NCI-H1105 (cell line): ENCODE measurements around the gene HAO2.
"Not testable (repeated sequence)": the region's sequence is repeated elsewhere in the genome, so short reads cannot be mapped to it uniquely, and the experiment has no call there.

Experiments
- DNase-seq: peaks from one replicate; lab custom pipeline; 2025; lab: John Stamatoyannopoulos, UW

HAO2 gene

GRCh38 chr1:119368554-119368953 is at the start of gene HAO2:
Gene HAO2, plus strand, starts transcription at chr1:119368785. Its CDS starts 12,301 bp downstream, at chr1:119381086.
- DNase-seq: no peak

- no peak for DNase-seq
Measured at GRCh38 chr1:119320100-119320499, 48.5 kb upstream of the HAO2 start.

DNA sequence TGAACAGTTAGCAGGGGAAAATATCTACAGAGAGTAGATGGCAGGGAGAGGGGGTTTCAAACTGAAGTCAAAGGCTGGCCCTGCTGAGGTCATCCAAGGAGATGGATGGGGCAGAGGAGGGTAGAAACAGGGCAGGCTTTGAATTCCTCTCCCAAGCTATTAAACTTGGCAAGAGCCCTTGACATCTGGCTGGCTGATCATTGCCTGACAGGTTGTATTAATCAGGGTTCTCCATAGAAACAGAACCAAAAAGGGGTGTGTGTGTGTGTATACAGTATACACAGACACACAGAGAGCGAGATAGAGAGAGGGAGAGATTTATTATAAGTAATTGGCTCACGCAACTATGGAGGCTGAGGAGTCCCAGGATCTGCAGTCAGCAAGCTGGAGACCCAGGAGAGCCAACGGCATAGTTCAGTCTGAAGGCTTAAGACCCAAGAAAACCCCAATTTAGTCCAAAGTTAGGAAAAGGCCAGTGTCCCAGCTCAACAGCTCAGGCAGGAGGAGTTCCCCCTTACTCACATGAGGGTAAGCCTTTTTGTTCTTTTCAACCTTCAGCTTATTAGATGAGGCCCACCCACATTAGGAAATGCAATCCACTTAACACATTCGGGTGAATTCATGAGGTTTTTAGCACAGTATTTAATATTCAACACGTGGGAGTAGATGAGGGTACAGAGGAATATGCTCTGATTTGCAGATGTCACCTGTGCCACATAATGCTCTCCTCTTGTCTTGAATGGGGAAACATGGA is 46.7 kb upstream of the HAO2 start:
- no peak for DNase-seq

- no peak for DNase-seq
Measured at GRCh38 chr1:119323216-119323982, 45.2 kb upstream of the HAO2 start.

GRCh38 chr1:119324198-119324597 is 44.4 kb upstream of the HAO2 start:
- DNase-seq: no peak

GRCh38 chr1:119326251-119326650 is 42.3 kb upstream of the HAO2 start:
- DNase-seq: no peak

GRCh38 chr1:119327094-119327449 is 41.5 kb upstream of the HAO2 start:
- DNase-seq: no peak

DNA sequence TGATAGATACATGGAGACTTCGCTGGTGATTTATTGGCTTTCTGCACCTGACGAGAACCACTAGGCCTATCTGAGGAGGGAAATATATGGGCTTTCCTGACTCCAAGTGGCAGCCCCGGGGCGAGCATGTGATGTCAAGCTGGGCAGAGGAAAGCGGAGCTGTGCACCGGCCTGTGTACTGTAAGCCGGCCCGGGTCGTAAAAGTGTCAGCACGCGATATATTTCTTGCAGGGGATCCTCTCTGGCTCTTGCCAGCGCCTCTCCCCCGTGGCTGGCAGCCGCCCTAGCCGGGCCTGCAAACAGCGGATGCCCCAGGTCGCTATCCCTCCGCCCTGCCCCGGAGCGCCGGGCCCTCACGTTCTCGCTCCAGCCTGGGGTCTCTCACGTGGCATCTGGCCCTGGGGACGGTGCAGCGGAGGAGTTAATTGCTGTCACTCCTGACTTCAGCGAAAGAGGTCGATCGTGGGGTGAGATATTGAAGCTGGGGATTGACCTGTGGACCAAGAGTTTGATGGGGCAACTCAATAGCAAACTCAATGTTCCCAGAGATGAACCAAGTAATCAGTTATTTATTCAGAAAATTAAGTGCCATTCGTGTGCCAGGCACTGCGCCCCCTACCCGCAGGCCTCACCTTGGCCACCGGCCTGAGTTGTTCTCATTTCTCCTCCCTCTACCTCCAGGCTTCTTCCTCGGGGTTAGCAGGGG is 41.0 kb upstream of the HAO2 start:
- peak; percentile 59 for DNase-seq

- DNase-seq: no peak
Measured at GRCh38 chr1:119329541-119330461, 38.8 kb upstream of the HAO2 start.

GRCh38 chr1:119330466-119331189 is 38.0 kb upstream of the HAO2 start:
- no peak for DNase-seq

DNA sequence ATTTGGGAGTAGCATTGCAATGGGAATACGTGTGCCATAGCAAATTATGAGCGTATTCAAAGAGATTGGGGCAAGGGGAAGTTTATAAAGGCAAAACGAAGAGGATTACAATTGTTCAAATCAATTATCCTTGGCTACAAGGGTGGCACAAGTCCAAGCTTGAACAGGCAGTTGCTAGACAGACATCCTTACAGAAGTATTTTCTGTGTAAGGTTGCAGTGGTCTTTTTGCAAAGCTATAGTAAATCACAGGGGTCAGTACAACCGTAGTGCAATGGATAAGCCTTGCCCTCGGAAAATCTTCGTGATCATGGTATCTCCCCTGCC is 37.4 kb upstream of the HAO2 start:
- DNase-seq: no peak

DNA sequence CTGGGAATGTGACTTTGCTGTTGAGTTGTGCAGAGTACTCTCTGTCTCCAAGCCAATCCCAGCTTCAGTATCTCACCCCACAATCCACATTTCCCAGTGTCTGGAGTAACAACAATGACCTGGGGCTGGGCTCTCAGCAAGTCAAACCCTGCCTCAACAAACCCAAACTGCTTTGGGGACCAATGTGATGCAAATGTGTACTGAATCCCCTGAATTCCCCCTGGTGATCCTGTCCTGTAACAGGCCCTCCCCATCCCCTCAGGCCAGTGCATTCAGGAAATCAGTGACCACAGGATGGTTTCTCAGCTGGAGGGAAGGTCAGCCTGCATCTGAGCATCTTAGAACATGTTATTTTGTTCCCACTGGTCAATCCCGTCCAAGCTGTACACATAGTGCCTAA is 36.7 kb upstream of the HAO2 start:
- DNase-seq: no peak

DNA sequence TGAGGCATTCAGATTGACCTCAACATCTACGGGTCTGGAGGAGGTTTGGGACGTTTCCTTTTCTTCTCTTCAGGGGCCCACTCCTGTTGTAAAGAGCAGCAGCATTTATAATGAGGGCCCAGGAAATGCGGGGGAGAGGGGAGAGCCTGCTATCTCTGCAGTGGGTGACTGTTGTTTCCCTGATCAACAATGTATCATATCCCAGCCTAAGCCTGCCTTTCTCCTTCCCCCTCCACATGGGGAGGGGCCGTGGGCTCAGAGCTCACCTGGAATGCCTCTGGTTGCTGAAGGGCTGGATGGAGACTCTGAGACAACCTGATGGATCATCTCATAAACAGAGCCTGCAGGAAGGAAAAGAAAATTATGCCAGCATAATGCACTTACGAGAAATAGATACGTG is 36.0 kb upstream of the HAO2 start:
- no peak for DNase-seq

DNA sequence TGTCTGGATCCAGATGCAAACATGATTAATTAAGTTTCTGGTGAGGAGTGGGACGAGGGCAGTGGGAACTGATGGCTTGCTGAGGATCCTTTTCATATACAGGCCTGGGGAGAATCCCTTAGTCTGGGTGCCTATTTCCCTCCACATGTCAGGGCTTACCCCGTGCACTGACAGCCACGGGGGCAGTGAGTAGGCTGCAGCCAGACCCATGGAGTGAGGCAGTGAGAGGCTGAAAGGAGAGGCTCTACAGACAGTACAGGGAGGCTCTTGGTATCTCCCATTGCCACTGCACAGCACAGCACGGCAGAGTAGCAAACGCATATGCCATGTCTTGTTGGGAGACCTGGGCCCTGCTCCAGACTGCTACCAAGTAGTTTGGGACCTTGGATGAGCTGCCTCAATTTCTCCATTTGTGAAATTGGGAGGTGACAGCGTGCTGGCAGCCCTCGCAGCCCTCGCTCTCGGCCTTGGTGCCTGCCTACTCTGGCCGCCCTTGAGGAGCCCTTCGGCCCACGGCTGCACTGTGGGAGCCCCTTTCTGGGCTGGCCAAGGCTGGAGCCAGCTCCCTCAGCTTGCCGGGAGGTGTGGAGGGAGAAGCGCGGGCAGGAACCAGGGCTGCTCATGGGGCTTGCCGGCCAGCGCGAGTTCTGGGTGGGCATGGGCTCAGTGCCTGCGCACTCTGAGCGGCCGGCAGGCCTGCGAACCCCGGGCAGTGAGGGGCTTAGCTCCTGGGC is 35.3 kb upstream of the HAO2 start:
- DNase-seq: no peak

GRCh38 chr1:119333897-119334250 is 34.7 kb upstream of the HAO2 start:
- not testable (repeated sequence) for DNase-seq

- DNase-seq: no peak
Measured at GRCh38 chr1:119336848-119337247, 31.7 kb upstream of the HAO2 start.

DNA sequence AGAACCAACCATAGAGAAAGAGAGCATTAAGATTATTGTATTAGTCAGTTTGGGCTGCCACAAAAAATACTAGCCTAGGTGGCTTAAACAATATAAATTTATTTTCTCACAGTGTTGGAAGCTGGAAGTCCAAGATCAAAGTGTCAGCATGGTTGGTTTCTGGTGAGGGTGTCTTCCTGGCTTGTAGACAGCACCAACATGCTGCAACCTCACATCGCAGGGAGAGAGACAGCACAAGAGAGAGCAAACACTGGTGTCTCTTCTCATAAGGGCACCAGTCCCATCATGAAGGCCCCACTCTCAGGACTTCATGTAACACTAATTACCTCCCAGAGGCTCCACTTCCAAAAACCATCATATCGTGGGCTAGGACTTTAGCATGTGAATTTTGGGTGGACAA is 30.6 kb upstream of the HAO2 start:
- no peak for DNase-seq

DNA sequence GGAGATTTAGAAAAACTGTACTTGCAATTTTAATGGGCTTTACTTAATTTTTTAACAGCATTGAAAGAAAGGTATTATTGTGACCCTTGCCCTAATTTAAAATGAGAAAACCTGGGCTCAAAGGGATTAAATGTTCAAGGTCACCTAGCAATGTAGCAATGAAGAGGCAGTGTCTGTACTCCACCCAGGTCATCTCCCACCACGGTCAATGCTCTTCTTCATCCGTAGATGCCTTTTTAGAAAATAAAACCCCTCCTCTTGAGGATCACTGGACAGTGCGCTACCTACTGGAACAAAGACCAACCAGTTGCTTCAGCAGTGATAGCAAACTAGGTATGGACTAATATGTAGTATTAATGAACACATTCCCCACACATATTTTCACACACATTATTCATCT is 29.8 kb upstream of the HAO2 start:
- no peak for DNase-seq

GRCh38 chr1:119340861-119341261 is 27.7 kb upstream of the HAO2 start:
- DNase-seq: no peak

DNA sequence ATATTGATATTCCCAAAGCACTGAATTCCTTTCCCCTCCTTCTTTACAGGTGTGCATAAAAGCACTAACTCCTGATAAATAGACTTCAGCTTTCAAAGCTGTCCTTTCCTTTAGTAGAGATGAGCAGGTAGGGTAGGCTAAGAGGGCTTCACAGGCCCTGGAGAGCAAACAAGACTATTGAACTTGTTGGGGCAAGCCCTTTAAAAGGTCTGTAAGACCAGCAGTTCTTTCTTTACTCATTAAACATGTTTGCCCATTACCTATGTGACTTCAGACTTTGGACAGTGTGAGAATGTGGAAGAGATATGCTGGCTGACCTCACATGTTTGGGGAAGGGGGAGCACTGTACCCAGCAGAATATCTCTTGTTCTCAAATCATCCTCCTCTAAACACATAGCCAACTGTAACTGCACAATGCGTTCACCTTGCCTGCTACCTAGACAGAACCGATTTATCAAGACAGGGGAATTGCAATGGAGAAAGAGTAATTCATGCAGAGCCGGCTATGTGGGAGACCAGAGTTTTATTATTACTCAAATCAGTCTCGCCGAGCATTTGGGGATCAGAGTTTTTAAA is 27.1 kb upstream of the HAO2 start:
- DNase-seq: peak; percentile 28
